SK-N-MC (cell line): ENCODE results near the gene MPHOSPH6.

Experiments used
- FOXP2 ChIP-seq: optimal IDR thresholded peaks from 2 replicates; pipeline ENCODE3; 2011; ENCODE audit warnings: mild to moderate bottlenecking, moderate library complexity; ENCODE audit not compliant: insufficient read depth; ENCODE audit errors: extremely low read length, control extremely low read depth
- POLR2AphosphoS5 ChIP-seq: IDR thresholded peaks from 2 replicates; pipeline ENCODE4 v1.6.1; 2012; ENCODE audit warnings: mild to moderate bottlenecking, low read depth, low read length, borderline replicate concordance

GRCh38 chr16:82129881-82130280 is 40.1 kb downstream of the MPHOSPH6 start:
- TF ChIP-seq POLR2AphosphoS5 (no peak), FOXP2 (no peak)
